Smooth muscle cell (in vitro differentiated cells): ENCODE results near the gene RASD2. TPM values are rescaled to one million over a fixed set of nuclear protein-coding genes. Genes with fewer than 3 reads are reported as not detected.
A peak's percentile ranks its signal among the peaks of the same experiment; 100 is the strongest.

Experiments used
- DNase-seq: peaks from one replicate; lab custom pipeline; 2025; ENCODE audit not compliant: unreplicated experiment; lab: John Stamatoyannopoulos, UW
- H2AFZ ChIP-seq: fragments of 200-600 bp; sonication (generic); 2 replicates; pipeline ENCODE4 v1.6.0; 2016; ENCODE audit warnings: antibody characterized with exemption, low read depth, mild to moderate bottlenecking
- H3F3A ChIP-seq: fragments of 200-600 bp; sonication (generic); 2 replicates; pipeline ENCODE4 v1.6.0; 2017; ENCODE audit warnings: antibody characterized with exemption, low read depth
- H3K27ac ChIP-seq: fragments of 200-600 bp; sonication (generic); 2 replicates; pipeline ENCODE4 v1.5.1; 2016; ENCODE audit warnings: low read depth, mild to moderate bottlenecking
- H3K27me3 ChIP-seq: fragments of 200-600 bp; sonication (generic); 2 replicates; pipeline ENCODE4 v1.6.1; 2016; ENCODE audit warnings: low read depth, mild to moderate bottlenecking
- H3K36me3 ChIP-seq: fragments of 200-600 bp; sonication (generic); 2 replicates; pipeline ENCODE4 v1.5.1; 2016; ENCODE audit warnings: low read depth
- H3K4me1 ChIP-seq: fragments of 200-600 bp; sonication (generic); 2 replicates; pipeline ENCODE4 v1.5.1; 2016; ENCODE audit warnings: low read depth
- H3K4me2 ChIP-seq: fragments of 200-600 bp; sonication (generic); 2 replicates; pipeline ENCODE4 v1.6.0; 2016; ENCODE audit warnings: mild to moderate bottlenecking
- H3K4me3 ChIP-seq: fragments of 200-600 bp; sonication (generic); 2 replicates; pipeline ENCODE4 v1.5.1; 2016; ENCODE audit warnings: mild to moderate bottlenecking
- H3K79me2 ChIP-seq: fragments of 200-600 bp; sonication (generic); 2 replicates; pipeline ENCODE4 v1.6.0; 2016; ENCODE audit warnings: low read depth, mild to moderate bottlenecking
- H3K9ac ChIP-seq: fragments of 200-600 bp; sonication (generic); 2 replicates; pipeline ENCODE4 v1.6.0; 2016; ENCODE audit warnings: low read depth
- H3K9me3 ChIP-seq: fragments of 200-600 bp; sonication (generic); replicated peaks from 2 replicates; pipeline ENCODE4 v1.5.1; 2016; ENCODE audit warnings: low read depth
- H4K20me1 ChIP-seq: fragments of 200-600 bp; sonication (generic); 2 replicates; pipeline ENCODE4 v1.6.0; 2016; ENCODE audit warnings: low read depth
- WGBS: methylation state at CpG from one replicate; pipeline ENCODE4 v1.1.7; 2016; ENCODE audit warnings: low lambda C conversion rate; 5-methylcytosine and 5-hydroxymethylcytosine counted together
- polyA plus RNA-seq: library from polyadenylated mRNA; unstranded; fragments of >200 nt; fragmentation: Nextera tagmentation; extraction: Ambion mirVana; gene quantifications from 2 replicates; pipeline ENCODE4 v1.2.1, GENCODE V29; 2016
- total RNA-seq: library from RNA; depleted of rRNA; stranded (reverse); fragments of >200 nt; gene quantifications from 2 replicates; pipeline ENCODE4 v1.2.3, GENCODE V29; 2014
- TF ChIP-seq, protein P1 (sequence below): fragments of 200-600 bp; sonication (generic); IDR thresholded peaks from 2 replicates; pipeline ENCODE4 v1.5.1; 2017; ENCODE audit warnings: borderline replicate concordance, mild to moderate bottlenecking, antibody characterized with exemption; ENCODE audit not compliant: insufficient read depth, poor library complexity, severe bottlenecking

The RASD2 gene
- total and polyA plus RNA-seq, 2 experiments from 2014 or later: 0.27 TPM; not detected in 1

DNA sequence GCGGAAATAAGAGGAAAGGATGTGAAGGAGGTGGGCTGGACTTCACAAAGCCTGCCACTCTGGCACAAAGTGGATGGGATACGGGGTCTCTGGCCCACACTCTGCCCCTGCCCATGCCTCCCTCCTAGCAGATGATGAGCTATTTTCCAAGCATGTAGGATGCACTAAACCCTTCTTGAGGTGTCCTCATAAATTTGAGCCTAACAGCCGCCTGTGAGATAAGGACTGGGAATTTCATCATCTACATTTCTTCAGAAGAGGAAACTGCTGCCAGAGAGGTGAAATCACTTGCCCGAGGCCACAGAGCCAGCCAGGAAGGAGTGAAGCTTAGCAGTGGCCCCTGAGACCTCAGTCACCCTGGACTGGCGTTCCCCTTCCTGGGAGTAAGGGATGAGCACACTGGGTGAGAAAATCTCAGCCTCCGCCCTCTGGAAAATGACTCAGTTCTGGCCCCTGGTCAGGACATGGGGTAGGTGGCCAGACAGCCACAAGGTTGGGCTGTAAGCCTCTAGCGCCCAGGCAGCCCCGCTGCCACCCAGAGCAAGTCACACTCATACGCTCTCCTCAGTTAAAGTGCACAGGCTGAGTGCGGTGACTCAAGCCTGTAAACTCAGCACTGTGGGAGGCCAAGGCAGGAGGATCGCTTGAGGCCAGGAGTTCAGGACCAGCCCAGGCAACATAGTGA is 48.6 kb downstream of the RASD2 start:
- H3K4me2 ChIP-seq: no peak overlapping the region
- no peaks in the 10 kb centered on the region for H3K36me3 ChIP-seq
- H3K9me3 ChIP-seq: no peaks in the 10 kb centered on the region
- peak; percentile 24 for DNase-seq
- H3K4me1 ChIP-seq: no peaks in the 10 kb centered on the region
- WGBS: 8% methylated on average over 11 of the region's 11 CpGs
- peak overlapping the region; percentile 69 for H3K27ac ChIP-seq
- H3F3A ChIP-seq: peaks cover 13% of the 10 kb centered on the region
- no peak overlapping the region for H3K4me3 ChIP-seq
- TF ChIP-seq, protein P1, sequence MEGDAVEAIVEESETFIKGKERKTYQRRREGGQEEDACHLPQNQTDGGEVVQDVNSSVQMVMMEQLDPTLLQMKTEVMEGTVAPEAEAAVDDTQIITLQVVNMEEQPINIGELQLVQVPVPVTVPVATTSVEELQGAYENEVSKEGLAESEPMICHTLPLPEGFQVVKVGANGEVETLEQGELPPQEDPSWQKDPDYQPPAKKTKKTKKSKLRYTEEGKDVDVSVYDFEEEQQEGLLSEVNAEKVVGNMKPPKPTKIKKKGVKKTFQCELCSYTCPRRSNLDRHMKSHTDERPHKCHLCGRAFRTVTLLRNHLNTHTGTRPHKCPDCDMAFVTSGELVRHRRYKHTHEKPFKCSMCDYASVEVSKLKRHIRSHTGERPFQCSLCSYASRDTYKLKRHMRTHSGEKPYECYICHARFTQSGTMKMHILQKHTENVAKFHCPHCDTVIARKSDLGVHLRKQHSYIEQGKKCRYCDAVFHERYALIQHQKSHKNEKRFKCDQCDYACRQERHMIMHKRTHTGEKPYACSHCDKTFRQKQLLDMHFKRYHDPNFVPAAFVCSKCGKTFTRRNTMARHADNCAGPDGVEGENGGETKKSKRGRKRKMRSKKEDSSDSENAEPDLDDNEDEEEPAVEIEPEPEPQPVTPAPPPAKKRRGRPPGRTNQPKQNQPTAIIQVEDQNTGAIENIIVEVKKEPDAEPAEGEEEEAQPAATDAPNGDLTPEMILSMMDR: no peak
- H3K79me2 ChIP-seq: no peaks in the 10 kb centered on the region
- no peak overlapping the region for H2AFZ ChIP-seq
- H3K27me3 ChIP-seq: no peaks in the 10 kb centered on the region
- no peak overlapping the region for H3K9ac ChIP-seq
- no peaks in the 10 kb centered on the region for H4K20me1 ChIP-seq

DNA sequence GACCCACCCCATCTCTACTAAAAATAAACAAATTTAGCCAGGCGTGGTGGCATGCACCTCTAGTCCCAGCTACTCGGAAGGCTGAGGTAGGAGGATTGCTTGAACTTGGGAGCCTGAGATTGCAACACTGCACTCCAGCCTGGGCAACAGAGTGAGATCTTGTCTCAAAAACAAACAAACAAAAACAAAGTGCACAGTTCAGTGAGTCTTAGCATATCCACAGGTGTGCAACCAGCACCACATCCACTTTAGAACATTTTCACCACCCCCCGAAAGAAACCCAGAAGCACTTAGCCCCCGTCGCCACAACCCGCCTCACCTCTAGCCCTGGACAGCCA is 49.1 kb downstream of the RASD2 start:
- Histone ChIP-seq H4K20me1 (no peaks in the 10 kb centered on the region), H3K9ac (no peak overlapping the region), H3K4me1 (no peaks in the 10 kb centered on the region), H3K27me3 (no peaks in the 10 kb centered on the region), H3K27ac (peak overlapping the region; percentile 69), H3F3A (peaks cover 13% of the 10 kb centered on the region), H3K4me3 (no peak overlapping the region), H3K79me2 (no peaks in the 10 kb centered on the region), H3K4me2 (no peak overlapping the region), H2AFZ (no peak overlapping the region), H3K9me3 (no peaks in the 10 kb centered on the region), H3K36me3 (no peaks in the 10 kb centered on the region)
- WGBS: 68% methylated on average over 6 of the region's 6 CpGs
- TF ChIP-seq, protein P1: no peak
- DNase-seq: no peak

DNA sequence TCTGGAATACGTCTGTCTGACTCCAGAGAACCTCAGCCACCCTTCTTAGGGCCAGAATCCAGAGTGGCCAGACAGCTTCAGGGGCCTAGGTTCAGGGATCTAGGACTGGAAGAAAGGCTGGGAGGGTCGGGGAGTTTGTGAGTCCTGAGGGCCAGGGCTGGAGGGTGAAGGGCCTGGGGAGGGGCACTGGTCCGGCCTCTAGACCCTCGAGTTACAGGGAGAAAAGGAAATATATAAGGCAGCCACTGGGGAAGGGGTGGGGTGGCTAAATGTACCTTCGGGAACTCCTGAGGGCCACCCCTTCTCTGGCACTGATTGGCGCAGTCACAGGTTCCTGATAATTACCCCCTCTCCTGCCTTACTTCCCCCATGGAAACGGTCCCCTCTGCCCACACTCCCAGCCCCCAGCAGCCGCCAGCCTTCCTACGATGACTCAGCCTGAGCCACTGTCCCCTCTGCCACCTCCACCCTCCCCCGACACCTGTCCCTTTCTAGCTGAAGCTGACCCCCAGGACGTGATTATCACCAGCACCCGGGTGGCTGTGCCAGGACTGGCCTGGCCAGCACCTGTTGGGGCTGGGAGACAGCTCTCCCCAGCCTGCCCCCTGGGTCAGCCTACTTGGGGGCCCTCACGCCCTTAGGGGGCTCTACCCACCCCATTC is 50.1 kb downstream of the RASD2 start:
- DNase-seq: no peak
- Histone ChIP-seq H3K27ac (no peak overlapping the region), H3K4me3 (no peak overlapping the region), H4K20me1 (no peaks in the 10 kb centered on the region), H3K27me3 (no peaks in the 10 kb centered on the region), H3K9me3 (no peaks in the 10 kb centered on the region), H2AFZ (no peak overlapping the region), H3K79me2 (no peaks in the 10 kb centered on the region), H3K4me1 (no peaks in the 10 kb centered on the region), H3K9ac (no peak overlapping the region), H3K4me2 (no peak overlapping the region), H3F3A (peaks cover 13% of the 10 kb centered on the region), H3K36me3 (no peaks in the 10 kb centered on the region)
- TF ChIP-seq, protein P1: no peak
- 61% methylated on average over 12 of the region's 13 CpGs for WGBS
